ENCODE results near the gene GH1. TPM values are rescaled to one million over a fixed set of nuclear protein-coding genes. Genes with fewer than 3 reads are reported as not detected.
"Not testable (repeated sequence)": the region's sequence is repeated elsewhere in the genome, so short reads cannot be mapped to it uniquely, and the experiment has no call there.

The GH1 gene
- total and polyA plus RNA-seq, 4 donors, result not detected

GRCh38 chr17:63911657-63912100 is 7.0 kb downstream of the GH1 start:
- Histone ChIP-seq H3K9me3 (ENCODE audit: control insufficient read depth, low read length) (no peaks in the 10 kb centered on the region), H3K27me3 (ENCODE audit: control insufficient read depth in 1 of 2, insufficient read depth in 2 of 2, low read length in 1 of 2) (no peaks in the 10 kb centered on the region), H3K4me3 (ENCODE audit: low read length in 2 of 2) (no peak overlapping the region), H3K36me3 (ENCODE audit: control insufficient read depth in 1 of 2, insufficient read depth in 2 of 2, low read length in 1 of 2) (no peaks in the 10 kb centered on the region), H3K27ac (ENCODE audit: low read depth in 1 of 2, low read length in 2 of 2) (no peak overlapping the region), H3K4me1 (ENCODE audit: control insufficient read depth in 1 of 2, insufficient read depth in 2 of 2, low read length in 2 of 2) (no peaks in the 10 kb centered on the region)
- WGBS, 2 donors, result 42 to 47% methylated on average over 7 of the region's 8 CpGs
- ATAC-seq (ENCODE audit: low FRiP score) (peak; percentile 78), DNase-seq (no peak)
- intact Hi-C loops (cut with DNase I), result loop anchor here in 1 of 2 donors (5.0 to 10.0 kb wide), 2 partner anchors 113 to 226 kb away; partner anchors contain the start of gene ICAM2

GRCh38 chr17:63911041-63911635 is 7.5 kb downstream of the GH1 start, which contains the start of gene CSHL1:
TSS of gene CSHL1 (minus strand) at chr17:63911258. CDS start at chr17:63911196, 62 bp downstream.
- WGBS, 2 donors, result 61 to 67% methylated on average over 14 to 15 of the region's 15 CpGs
- Histone ChIP-seq H3K4me3 (ENCODE audit: low read length in 2 of 2) (no peak within 1 kb of the TSS), H3K9me3 (ENCODE audit: control insufficient read depth, low read length) (no peaks in the 10 kb centered on the region), H3K4me1 (ENCODE audit: control insufficient read depth in 1 of 2, insufficient read depth in 2 of 2, low read length in 2 of 2) (no peaks in the 10 kb centered on the region), H3K36me3 (ENCODE audit: control insufficient read depth in 1 of 2, insufficient read depth in 2 of 2, low read length in 1 of 2) (no peaks in the 10 kb centered on the region), H3K27ac (ENCODE audit: low read depth in 1 of 2, low read length in 2 of 2) (no peak within 1 kb of the TSS), H3K27me3 (ENCODE audit: control insufficient read depth in 1 of 2, insufficient read depth in 2 of 2, low read length in 1 of 2) (no peaks in the 10 kb centered on the region)
- no peak for ATAC-seq (ENCODE audit: low FRiP score)
- no peak for DNase-seq
- intact Hi-C loops (cut with DNase I), result loop anchor here in 1 of 2 donors (5.0 to 10.0 kb wide), 2 partner anchors 114 to 226 kb away; partner anchors contain the start of gene ICAM2

- Histone ChIP-seq H3K9me3 (ENCODE audit: control insufficient read depth, low read length) (no peaks in the 10 kb centered on the region), H3K4me1 (ENCODE audit: control insufficient read depth in 1 of 2, insufficient read depth in 2 of 2, low read length in 2 of 2) (no peaks in the 10 kb centered on the region), H3K36me3 (ENCODE audit: control insufficient read depth in 1 of 2, insufficient read depth in 2 of 2, low read length in 1 of 2) (no peaks in the 10 kb centered on the region), H3K4me3 (ENCODE audit: low read length in 2 of 2) (no peak overlapping the region), H3K27ac (ENCODE audit: low read depth in 1 of 2, low read length in 2 of 2) (no peak overlapping the region), H3K27me3 (ENCODE audit: control insufficient read depth in 1 of 2, insufficient read depth in 2 of 2, low read length in 1 of 2) (no peaks in the 10 kb centered on the region)
- DNase-seq, result no peak
- 80 to 86% methylated on average over 14 of the region's 14 CpGs for WGBS, 2 donors
- intact Hi-C loops (cut with DNase I), result loop anchor here in 1 of 2 donors (5.0 to 10.0 kb wide), 2 partner anchors 115 to 227 kb away; partner anchors contain the start of gene ICAM2
- ATAC-seq (ENCODE audit: low FRiP score), result no peak
Measured at GRCh38 chr17:63910096-63910495, 8.5 kb downstream of the GH1 start.

- ATAC-seq (ENCODE audit: low FRiP score); H3K36me3 ChIP-seq (ENCODE audit: control insufficient read depth in 1 of 2, insufficient read depth in 2 of 2, low read length in 1 of 2); H3K9me3 ChIP-seq (ENCODE audit: control insufficient read depth, low read length); H3K27me3 ChIP-seq (ENCODE audit: control insufficient read depth in 1 of 2, insufficient read depth in 2 of 2, low read length in 1 of 2); H3K4me3 ChIP-seq (ENCODE audit: low read length in 2 of 2); H3K27ac ChIP-seq (ENCODE audit: low read depth in 1 of 2, low read length in 2 of 2); DNase-seq; H3K4me1 ChIP-seq (ENCODE audit: control insufficient read depth in 1 of 2, insufficient read depth in 2 of 2, low read length in 2 of 2); intact Hi-C loops (cut with DNase I): not testable (repeated sequence)
- WGBS, 2 donors, result 86 to 89% methylated on average over 10 of the region's 10 CpGs
Measured at GRCh38 chr17:63909586-63909985, 9.1 kb downstream of the GH1 start.

GRCh38 chr17:63907161-63907778 is 11.4 kb downstream of the GH1 start:
- H3K27ac ChIP-seq (ENCODE audit: low read depth in 1 of 2, low read length in 2 of 2); ATAC-seq (ENCODE audit: low FRiP score); H3K27me3 ChIP-seq (ENCODE audit: control insufficient read depth in 1 of 2, insufficient read depth in 2 of 2, low read length in 1 of 2); H3K4me1 ChIP-seq (ENCODE audit: control insufficient read depth in 1 of 2, insufficient read depth in 2 of 2, low read length in 2 of 2); intact Hi-C loops (cut with DNase I); DNase-seq; H3K9me3 ChIP-seq (ENCODE audit: control insufficient read depth, low read length); H3K36me3 ChIP-seq (ENCODE audit: control insufficient read depth in 1 of 2, insufficient read depth in 2 of 2, low read length in 1 of 2); H3K4me3 ChIP-seq (ENCODE audit: low read length in 2 of 2): not testable (repeated sequence)
- 64 to 68% methylated on average over 10 to 11 of the region's 12 CpGs for WGBS, 2 donors

- H3K27ac ChIP-seq (ENCODE audit: low read depth in 1 of 2, low read length in 2 of 2); ATAC-seq (ENCODE audit: low FRiP score); H3K36me3 ChIP-seq (ENCODE audit: control insufficient read depth in 1 of 2, insufficient read depth in 2 of 2, low read length in 1 of 2); H3K4me3 ChIP-seq (ENCODE audit: low read length in 2 of 2); H3K4me1 ChIP-seq (ENCODE audit: control insufficient read depth in 1 of 2, insufficient read depth in 2 of 2, low read length in 2 of 2); H3K27me3 ChIP-seq (ENCODE audit: control insufficient read depth in 1 of 2, insufficient read depth in 2 of 2, low read length in 1 of 2); DNase-seq; intact Hi-C loops (cut with DNase I); H3K9me3 ChIP-seq (ENCODE audit: control insufficient read depth, low read length): not testable (repeated sequence)
- WGBS, 2 donors, result 95 to 98% methylated on average over 8 of the region's 8 CpGs
Measured at GRCh38 chr17:63904796-63905195, 13.8 kb downstream of the GH1 start.

GRCh38 chr17:63903787-63904201 is 14.8 kb downstream of the GH1 start:
- H3K9me3 ChIP-seq (ENCODE audit: control insufficient read depth, low read length); H3K4me1 ChIP-seq (ENCODE audit: control insufficient read depth in 1 of 2, insufficient read depth in 2 of 2, low read length in 2 of 2); H3K27me3 ChIP-seq (ENCODE audit: control insufficient read depth in 1 of 2, insufficient read depth in 2 of 2, low read length in 1 of 2); H3K4me3 ChIP-seq (ENCODE audit: low read length in 2 of 2); ATAC-seq (ENCODE audit: low FRiP score); DNase-seq; H3K27ac ChIP-seq (ENCODE audit: low read depth in 1 of 2, low read length in 2 of 2); H3K36me3 ChIP-seq (ENCODE audit: control insufficient read depth in 1 of 2, insufficient read depth in 2 of 2, low read length in 1 of 2); intact Hi-C loops (cut with DNase I): not testable (repeated sequence)
- 46 to 52% methylated on average over 5 of the region's 5 CpGs for WGBS, 2 donors

- ATAC-seq (ENCODE audit: low FRiP score); H3K9me3 ChIP-seq (ENCODE audit: control insufficient read depth, low read length); H3K36me3 ChIP-seq (ENCODE audit: control insufficient read depth in 1 of 2, insufficient read depth in 2 of 2, low read length in 1 of 2); H3K4me3 ChIP-seq (ENCODE audit: low read length in 2 of 2); H3K4me1 ChIP-seq (ENCODE audit: control insufficient read depth in 1 of 2, insufficient read depth in 2 of 2, low read length in 2 of 2); H3K27ac ChIP-seq (ENCODE audit: low read depth in 1 of 2, low read length in 2 of 2); intact Hi-C loops (cut with DNase I); H3K27me3 ChIP-seq (ENCODE audit: control insufficient read depth in 1 of 2, insufficient read depth in 2 of 2, low read length in 1 of 2); DNase-seq: not testable (repeated sequence)
- WGBS, 2 donors, result 82 to 93% methylated on average over 2 of the region's 2 CpGs
Measured at GRCh38 chr17:63901971-63902370, 16.7 kb downstream of the GH1 start.

All from aorta (tissue), 5 donors.